CD4-positive, alpha-beta memory T cell (primary cell): Measurements from ENCODE around the gene PRPF31. TPM values are rescaled to one million over a fixed set of nuclear protein-coding genes. Genes with fewer than 3 reads are reported as not detected.
A peak's percentile ranks its signal among the peaks of the same experiment; 100 is the strongest.

Source experiments
- CTCF ChIA-PET: fragments of 350-600 bp; sonication (Branson Sonifier 250); formaldehyde crosslinking; loops from one replicate; lab custom pipeline; 2021; ENCODE audit warnings: inconsistent platforms; ENCODE audit not compliant: partially characterized antibody; lab: Charles Lee
- POLR2A ChIA-PET: fragments of 350-600 bp; sonication (Branson Sonifier 250); formaldehyde crosslinking; loops from one replicate; lab custom pipeline; 2021; ENCODE audit not compliant: partially characterized antibody; lab: Charles Lee
- DNase-seq, 5 donors: peaks; one replicate each; pipeline versions ENCODE4 v3.0.0 to v3.0.0-alpha.2; 2020 to 2022; ENCODE audit warnings: mixed read lengths in 1 of 5
- H3K27ac ChIP-seq: one replicate; pipeline ENCODE4 v1.7.0; 2013; ENCODE audit warnings: low read depth, low read length
- H3K27me3 ChIP-seq: 2 replicates; pipeline ENCODE4 v1.7.0; 2013; ENCODE audit warnings: mild to moderate bottlenecking, low read length, moderate library complexity; ENCODE audit not compliant: insufficient read depth
- H3K36me3 ChIP-seq: 2 replicates; pipeline ENCODE4 v1.7.0; 2013; ENCODE audit warnings: mild to moderate bottlenecking, low read length, moderate library complexity; ENCODE audit not compliant: insufficient read depth
- H3K4me1 ChIP-seq: 2 replicates; pipeline ENCODE4 v1.7.0; 2013; ENCODE audit warnings: mild to moderate bottlenecking, low read length, moderate library complexity; ENCODE audit not compliant: insufficient read depth
- H3K4me3 ChIP-seq, 2 donors: one replicate each; pipeline ENCODE4 v1.7.0; 2013; ENCODE audit warnings: low read length in 2 of 2, mild to moderate bottlenecking in 1 of 2
- H3K9me3 ChIP-seq, 2 donors: one replicate each; pipeline ENCODE4 v1.7.0; 2013; ENCODE audit warnings: low read length in 2 of 2, control low read depth in 1 of 2; ENCODE audit not compliant: control insufficient read depth in 1 of 2
- H3K27ac Mint-ChIP-seq, 7 donors: one replicate each; pipeline ENCODE4 v1.8.0; 2020 to 2021; ENCODE audit warnings: mixed read lengths in 7 of 7, mild to moderate bottlenecking in 6 of 7, inconsistent platforms in 3 of 7, moderate library complexity in 3 of 7
- H3K27me3 Mint-ChIP-seq, 2 donors: one replicate each; pipeline ENCODE4 v1.8.0; 2020 to 2021; ENCODE audit warnings: mixed read lengths in 2 of 2
- H3K36me3 Mint-ChIP-seq, 2 donors: one replicate each; pipeline ENCODE4 v1.8.0; 2020 to 2021; ENCODE audit warnings: mixed read lengths in 2 of 2, inconsistent platforms in 1 of 2, mild to moderate bottlenecking in 1 of 2
- H3K4me1 Mint-ChIP-seq, 4 donors: one replicate each; pipeline ENCODE4 v1.8.0; 2020 to 2021; ENCODE audit warnings: mixed read lengths in 4 of 4, mild to moderate bottlenecking in 1 of 4
- H3K4me3 Mint-ChIP-seq, 8 donors: one replicate each; pipeline ENCODE4 v1.8.0; 2020 to 2021; ENCODE audit warnings: mixed read lengths in 8 of 8, mild to moderate bottlenecking in 7 of 8, moderate library complexity in 6 of 8, inconsistent platforms in 3 of 8
- H3K9me3 Mint-ChIP-seq, 8 donors: one replicate each; pipeline ENCODE4 v1.8.0; 2020 to 2021; ENCODE audit warnings: mixed read lengths in 8 of 8, mild to moderate bottlenecking in 5 of 8, inconsistent platforms in 3 of 8, moderate library complexity in 1 of 8
- intact Hi-C: fragments of 100-400 bp; cut with micrococcal nuclease; formaldehyde crosslinking; loops from one replicate; pipeline ENCODE4 v1.15.1; 2023
- polyA plus RNA-seq, 2 donors: library from polyadenylated mRNA; unstranded; fragments of 300-500 nt; fragmentation: Illumina TruSeq; gene quantifications; one replicate each; pipeline ENCODE4 v1.2.3, GENCODE V29; 2021
- total RNA-seq, 2 experiments: library from RNA; stranded (reverse); gene quantifications; one replicate each; pipeline ENCODE4 v1.2.3, GENCODE V29; 2021

The PRPF31 gene
- total and polyA plus RNA-seq, 4 experiments from 2014 or later = 73.0 to 80.0 (median 78.3) TPM

- Mint-ChIP-seq H3K36me3 (peaks cover 39 to 67% of the 10 kb centered on the region in 2 donors), H3K4me3 (no peak overlapping the region), H3K27me3 (no peaks in the 10 kb centered on the region), H3K4me1 (peaks cover 21 to 39% (median 28%) of the 10 kb centered on the region in 4 donors), H3K9me3 (no peaks in the 10 kb centered on the region), H3K27ac (peak overlapping the region in 6 of 7 donors; percentile 29 to 88 (median 48))
- POLR2A ChIA-PET = interaction anchor here (0.6 to 1.3 kb wide), 3 partner anchors 16 to 59 kb away, joined by 3 to 5 read pairs (median 3); partner anchors contain the start of gene MBOAT7
- Histone ChIP-seq H3K9me3 (no peaks in the 10 kb centered on the region), H3K4me3 (no peak overlapping the region), H3K4me1 (peaks cover 37% of the 10 kb centered on the region), H3K27me3 (no peaks in the 10 kb centered on the region), H3K27ac (no peak overlapping the region), H3K36me3 (peaks cover 70% of the 10 kb centered on the region)
- intact Hi-C loops = no loop called here
- CTCF ChIA-PET = interaction anchor here (1.8 kb wide), 1 partner anchor 124 kb away, joined by 4 read pairs; no protein-coding TSS in a partner anchor
- DNase-seq = peak in 1 of 5 donors; percentile 1
These were observed 26.7 kb downstream of the PRPF31 start for GRCh38 chr19:54142166-54142780.

- no peak for DNase-seq
- Mint-ChIP-seq H3K36me3 (peaks cover 50 to 80% of the 10 kb centered on the region in 2 donors), H3K27me3 (no peaks in the 10 kb centered on the region), H3K4me3 (no peak overlapping the region), H3K4me1 (peaks cover 4 to 21% (median 11%) of the 10 kb centered on the region in 4 donors), H3K9me3 (no peaks in the 10 kb centered on the region), H3K27ac (peak overlapping the region in 1 of 7 donors; percentile 10)
- Histone ChIP-seq H3K27me3 (no peaks in the 10 kb centered on the region), H3K4me3 (no peak overlapping the region), H3K9me3 (no peaks in the 10 kb centered on the region), H3K36me3 (peaks cover 92% of the 10 kb centered on the region), H3K27ac (no peak overlapping the region), H3K4me1 (peaks cover 13% of the 10 kb centered on the region)
- POLR2A ChIA-PET = interaction anchor here (2.7 kb wide), 1 partner anchor 13 kb away, joined by 15 read pairs; the partner anchor contains the start of gene LENG1
- CTCF ChIA-PET = no interaction called here
- intact Hi-C loops = no loop called here
These were observed 30.1 kb downstream of the PRPF31 start for GRCh38 chr19:54145541-54146158.

- peaks cover 85% of the 10 kb centered on the region for H3K36me3 ChIP-seq
- Mint-ChIP-seq H3K36me3 (peaks cover 47 to 86% of the 10 kb centered on the region in 2 donors), H3K4me3 (no peak overlapping the region), H3K27me3 (no peaks in the 10 kb centered on the region), H3K9me3 (no peaks in the 10 kb centered on the region), H3K4me1 (peaks cover 0 to 5% (median 4%) of the 10 kb centered on the region in 4 donors), H3K27ac (peak overlapping the region in 1 of 7 donors; percentile 68)
- intact Hi-C loops = no loop called here
- ChIA-PET POLR2A (interaction anchor here (1.4 to 5.5 kb wide), 3 partner anchors 9 to 12 kb away, joined by 8 to 46 read pairs (median 28); partner anchors contain the start of genes CNOT3 and LENG1), CTCF (interaction anchor here (1.0 kb wide), 1 partner anchor 21 kb away, joined by 3 read pairs; no protein-coding TSS in a partner anchor)
- H3K4me3 ChIP-seq = no peak overlapping the region
- peaks cover 2% of the 10 kb centered on the region for H3K4me1 ChIP-seq
- no peak overlapping the region for H3K27ac ChIP-seq
- DNase-seq = no peak
- H3K27me3 ChIP-seq = no peaks in the 10 kb centered on the region
- no peaks in the 10 kb centered on the region for H3K9me3 ChIP-seq
These were observed 32.1 kb downstream of the PRPF31 start for GRCh38 chr19:54147676-54148075.

- Mint-ChIP-seq H3K9me3 (no peaks in the 10 kb centered on the region), H3K4me3 (no peak overlapping the region), H3K4me1 (peaks cover 0 to 6% (median 4%) of the 10 kb centered on the region in 4 donors), H3K27ac (no peak overlapping the region), H3K36me3 (peaks cover 42 to 83% of the 10 kb centered on the region in 2 donors), H3K27me3 (no peaks in the 10 kb centered on the region)
- Histone ChIP-seq H3K4me3 (no peak overlapping the region), H3K27me3 (no peaks in the 10 kb centered on the region), H3K4me1 (no peaks in the 10 kb centered on the region), H3K36me3 (peaks cover 83% of the 10 kb centered on the region), H3K9me3 (no peaks in the 10 kb centered on the region), H3K27ac (no peak overlapping the region)
- intact Hi-C loops = no loop called here
- CTCF ChIA-PET = interaction anchor here (1.0 kb wide), 1 partner anchor 20 kb away, joined by 3 read pairs; no protein-coding TSS in a partner anchor
- POLR2A ChIA-PET = interaction anchor here (1.4 to 5.5 kb wide), 3 partner anchors 8 to 11 kb away, joined by 8 to 46 read pairs (median 28); partner anchors contain the start of genes CNOT3 and LENG1
- DNase-seq = no peak
These were observed 32.6 kb downstream of the PRPF31 start for GRCh38 chr19:54148158-54148557.

- Mint-ChIP-seq H3K27ac (peak overlapping the region in 1 of 7 donors; percentile 88), H3K4me1 (peaks cover 5 to 17% (median 11%) of the 10 kb centered on the region in 4 donors), H3K9me3 (no peaks in the 10 kb centered on the region), H3K4me3 (peak overlapping the region in 1 of 8 donors; percentile 9), H3K27me3 (no peaks in the 10 kb centered on the region), H3K36me3 (peaks cover 35 to 83% of the 10 kb centered on the region in 2 donors)
- DNase-seq = no peak
- no peak overlapping the region for H3K27ac ChIP-seq
- H3K4me1 ChIP-seq = peaks cover 10% of the 10 kb centered on the region
- H3K36me3 ChIP-seq = peaks cover 83% of the 10 kb centered on the region
- no peaks in the 10 kb centered on the region for H3K27me3 ChIP-seq
- H3K9me3 ChIP-seq = no peaks in the 10 kb centered on the region
- intact Hi-C loops = no loop called here
- ChIA-PET POLR2A (interaction anchor here (2.2 to 5.5 kb wide), 3 partner anchors 10 to 34 kb away, joined by 7 to 46 read pairs (median 28); partner anchors contain the start of genes CNOT3, LENG1, PRPF31 and TFPT), CTCF (interaction anchor here (1.5 kb wide), 1 partner anchor 12 kb away, joined by 4 read pairs; no protein-coding TSS in a partner anchor)
- no peak overlapping the region for H3K4me3 ChIP-seq
These were observed 33.7 kb downstream of the PRPF31 start for GRCh38 chr19:54149021-54149812.

GRCh38 chr19:54151362-54152035, 35.9 kb downstream of the PRPF31 start:
- no peaks in the 10 kb centered on the region for H3K27me3 ChIP-seq
- no peaks in the 10 kb centered on the region for H3K9me3 ChIP-seq
- peaks cover 40 to 80% of the 10 kb centered on the region in 2 donors for H3K36me3 Mint-ChIP-seq
- intact Hi-C loops = no loop called here
- H3K9me3 Mint-ChIP-seq = no peaks in the 10 kb centered on the region
- POLR2A ChIA-PET = interaction anchor here (0.5 to 5.5 kb wide), 4 partner anchors 8 to 308 kb away, joined by 3 to 46 read pairs (median 18); partner anchors contain the start of genes CNOT3, LENG1, PRPF31 and TFPT
- CTCF ChIA-PET = no interaction called here
- no peak for DNase-seq
- H3K4me3 Mint-ChIP-seq = no peak overlapping the region
- H3K27ac Mint-ChIP-seq = peak overlapping the region in 2 of 7 donors; percentile 64 to 66
- H3K27ac ChIP-seq = no peak overlapping the region
- H3K36me3 ChIP-seq = peaks cover 83% of the 10 kb centered on the region
- H3K4me3 ChIP-seq = no peak overlapping the region
- H3K4me1 Mint-ChIP-seq = peaks cover 15 to 34% (median 24%) of the 10 kb centered on the region in 4 donors
- H3K4me1 ChIP-seq = peaks cover 33% of the 10 kb centered on the region
- H3K27me3 Mint-ChIP-seq = no peaks in the 10 kb centered on the region
